ENCODE results near the gene RPTOR. TPM values are rescaled to one million over a fixed set of nuclear protein-coding genes. Genes with fewer than 3 reads are reported as not detected.

RPTOR gene
- total RNA-seq, 3 donors from 2014 or later: 21.4 to 27.5 (median 23.6) TPM

- Histone ChIP-seq H3K36me3 (no peaks in the 10 kb centered on the region), H3K4me3 (no peak overlapping the region), H3K27ac (no peak overlapping the region), H3K27me3 (no peaks in the 10 kb centered on the region), H3K4me1 (no peaks in the 10 kb centered on the region), H3K9me3 (no peaks in the 10 kb centered on the region)
- intact Hi-C loops (cut with DNase I; ENCODE audit: low total_unique reads): loop anchor here (10.0 kb wide), 1 partner anchor 123 kb away; no protein-coding TSS in a partner anchor
- no peak for TF ChIP-seq POLR2A (IDR thresholded peaks at IDR 0.05)
- no peak for TF ChIP-seq POLR2AphosphoS5 (IDR thresholded peaks at IDR 0.05)
- TF ChIP-seq CTCF (IDR thresholded peaks at IDR 0.05): no peak
- no peak for DNase-seq (ENCODE audit: low spot score in 2 of 2)
Measured at GRCh38 chr17:80558046-80558445, 13.4 kb downstream of the RPTOR start.

GRCh38 chr17:80559825-80560251, 15.2 kb downstream of the RPTOR start:
- Histone ChIP-seq H3K27ac (no peak overlapping the region), H3K4me1 (no peaks in the 10 kb centered on the region), H3K9me3 (no peaks in the 10 kb centered on the region), H3K27me3 (no peaks in the 10 kb centered on the region), H3K36me3 (no peaks in the 10 kb centered on the region), H3K4me3 (no peak overlapping the region)
- no peak for DNase-seq (ENCODE audit: low spot score in 2 of 2)
- intact Hi-C loops (cut with DNase I; ENCODE audit: low total_unique reads): loop anchor here (10.0 kb wide), 1 partner anchor 125 kb away; no protein-coding TSS in a partner anchor
- TF ChIP-seq POLR2A (IDR thresholded peaks at IDR 0.05): no peak
- TF ChIP-seq CTCF (IDR thresholded peaks at IDR 0.05): no peak
- TF ChIP-seq POLR2AphosphoS5 (IDR thresholded peaks at IDR 0.05): no peak

GRCh38 chr17:80561541-80562114, 17.0 kb downstream of the RPTOR start:
- TF ChIP-seq CTCF (IDR thresholded peaks at IDR 0.05) (no peak), POLR2AphosphoS5 (IDR thresholded peaks at IDR 0.05) (no peak), POLR2A (IDR thresholded peaks at IDR 0.05) (no peak)
- H3K4me3 ChIP-seq: no peak overlapping the region
- DNase-seq (ENCODE audit: low spot score in 2 of 2): no peak
- no peak overlapping the region for H3K27ac ChIP-seq
- no peaks in the 10 kb centered on the region for H3K27me3 ChIP-seq
- H3K9me3 ChIP-seq: no peaks in the 10 kb centered on the region
- intact Hi-C loops (cut with DNase I; ENCODE audit: low total_unique reads): no loop called here
- no peaks in the 10 kb centered on the region for H3K4me1 ChIP-seq
- no peaks in the 10 kb centered on the region for H3K36me3 ChIP-seq

GRCh38 chr17:80564545-80564944, 19.9 kb downstream of the RPTOR start:
- DNase-seq (ENCODE audit: low spot score in 2 of 2): no peak
- Histone ChIP-seq H3K4me3 (no peak overlapping the region), H3K27ac (no peak overlapping the region), H3K4me1 (no peaks in the 10 kb centered on the region), H3K9me3 (no peaks in the 10 kb centered on the region), H3K36me3 (no peaks in the 10 kb centered on the region), H3K27me3 (no peaks in the 10 kb centered on the region)
- intact Hi-C loops (cut with DNase I; ENCODE audit: low total_unique reads): no loop called here
- TF ChIP-seq POLR2AphosphoS5 (IDR thresholded peaks at IDR 0.05): no peak
- TF ChIP-seq POLR2A (IDR thresholded peaks at IDR 0.05): no peak
- no peak for TF ChIP-seq CTCF (IDR thresholded peaks at IDR 0.05)

GRCh38 chr17:80565343-80566053, 20.9 kb downstream of the RPTOR start:
- Histone ChIP-seq H3K27ac (no peak overlapping the region), H3K9me3 (no peaks in the 10 kb centered on the region), H3K27me3 (no peaks in the 10 kb centered on the region), H3K4me3 (no peak overlapping the region), H3K36me3 (no peaks in the 10 kb centered on the region), H3K4me1 (no peaks in the 10 kb centered on the region)
- DNase-seq (ENCODE audit: low spot score in 2 of 2): no peak
- TF ChIP-seq POLR2A (IDR thresholded peaks at IDR 0.05) (no peak), POLR2AphosphoS5 (IDR thresholded peaks at IDR 0.05) (no peak), CTCF (IDR thresholded peaks at IDR 0.05) (no peak)
- intact Hi-C loops (cut with DNase I; ENCODE audit: low total_unique reads): no loop called here
